Heart right ventricle (tissue), 16 donors: Measurements from ENCODE around the gene ADAM33. TPM values are rescaled to one million over a fixed set of nuclear protein-coding genes. Genes with fewer than 3 reads are reported as not detected.

Experiments used
- ATAC-seq, 8 donors: fragments of 200-7000 bp; cut with Tn5 transposase; one replicate each; pipeline ENCODE4 v1.9.1; 2020; ENCODE audit warnings: mild to moderate bottlenecking in 8 of 8, moderate library complexity in 8 of 8, moderate number of reproducible peaks in 1 of 8
- DNase-seq, 2 donors: peaks; one replicate each; pipeline ENCODE4 v3.0.0-alpha.2; 2020
- H3K27ac ChIP-seq, 10 donors: fragments of 200-600 bp; sonication (generic) in 2 of 10; one replicate each; pipeline versions ENCODE4 v1.5.0 to v1.8.0; 2020 to 2022; ENCODE audit warnings: mild to moderate bottlenecking in 3 of 10
- H3K27me3 ChIP-seq, 7 donors: fragments of 200-600 bp; one replicate each; pipeline ENCODE4 v1.8.0; 2021 to 2022; ENCODE audit warnings: mild to moderate bottlenecking in 2 of 7
- H3K36me3 ChIP-seq, 9 donors: fragments of 200-600 bp; sonication (generic) in 1 of 9; one replicate each; pipeline versions ENCODE4 v1.5.0 to v1.8.0; 2020 to 2022; ENCODE audit warnings: mild to moderate bottlenecking in 2 of 9
- H3K4me1 ChIP-seq, 9 donors: fragments of 200-600 bp; sonication (generic) in 1 of 9; one replicate each; pipeline versions ENCODE4 v1.5.0 to v1.8.0; 2020 to 2022; ENCODE audit warnings: mild to moderate bottlenecking in 4 of 9
- H3K4me3 ChIP-seq, 10 donors: fragments of 200-600 bp; sonication (generic) in 2 of 10; one replicate each; pipeline versions ENCODE4 v1.5.0 to v1.8.0; 2020 to 2022; ENCODE audit warnings: mild to moderate bottlenecking in 7 of 10, moderate library complexity in 2 of 10
- H3K9me3 ChIP-seq, 11 donors: fragments of 200-600 bp in 10 of 11; sonication (generic) in 2 of 11; one replicate each; pipeline versions ENCODE4 v1.5.0 to v1.8.0; 2013 to 2022; ENCODE audit warnings: mild to moderate bottlenecking in 2 of 11, control low read depth in 1 of 11, moderate library complexity in 1 of 11
- WGBS, 2 donors: extraction: QIAGEN DNeasy Blood & Tissue Kit; methylation state at CpG; one replicate each; pipeline ENCODE4 v1.1.7; 2013; ENCODE audit warnings: inconsistent platforms in 1 of 2; 5-methylcytosine and 5-hydroxymethylcytosine counted together
- intact Hi-C, 10 donors: fragments of 100-400 bp; cut with DNase I; formaldehyde crosslinking; loops; one replicate each; pipeline versions ENCODE4 v1.11.1 to v1.14.2; 2022
- polyA plus RNA-seq, 2 donors: library from polyadenylated mRNA; stranded (reverse); fragments of 200-250 nt; gene quantifications; one replicate each; pipeline ENCODE4 v1.2.3, GENCODE V29; 2013
- total RNA-seq, 10 donors: library from RNA; stranded (reverse); fragmentation: NEBNext Ultra II Directional in 3 of 10; extraction: Animal tissue kit (Norgen Biotek cat#: 25700) in 3 of 10; gene quantifications; one replicate each; pipeline versions ENCODE4 v1.2.1 to v1.2.4, GENCODE V29; 2021 to 2023
- TF ChIP-seq, protein P1 (sequence below), 9 donors: fragments of 200-600 bp; sonication (generic) in 2 of 9; IDR thresholded peaks; one replicate each; pipeline versions ENCODE4 v1.5.0 to v1.8.0; 2021 to 2022; ENCODE audit warnings: antibody characterized with exemption in 9 of 9, mild to moderate bottlenecking in 5 of 9, moderate library complexity in 1 of 9
- donor health status: Arrhythmogenic right ventricular cardiomyopathy.
- donor health status: ischemic (EF 13 %, LVEDD 7.1; RV severe dilation, severe dysfunction).
- donor health status: healthy with polysubstance abuse.
- donor health status: DM: no; HTN: yes; CAD: no.
- donor health status: DM: no; HTN: no; CAD: no.
- donor health status: ischemic (EF 25% LVEDD 6.9; RV normal size, moderate dysfunction).
- donor health status: ischemic (EF 25% LVEDD 5.7; RV mildly dilated, moderate dysfunction).
- donor health status: healthy.
- donor health status: DM: yes; HTN: yes; CAD: no.
- donor health status: Ischemic cardiomyopathy.
- donor health status: ischemic (EF 35%, LVEDD 5.7; RV mildly dilated, moderate dysfunction).
- donor health status: nonischemic (EF 11% LVEDD 7.7; RV severe dilation, severe dysfunction).
- donor health status: DM: yes; HTN: yes; CAD: no.
- donor health status: PGD.
- donor health status: ischemic (EF 29% LVEDD 5.4; RV normal size, mild dysfunction).
- donor health status: nonischemic (EF 23%, LVEDD 6.1; RV moderate dilation, normal function).

The ADAM33 gene
- total and polyA plus RNA-seq, 12 donors: 1.6 to 71.8 (median 4.5) TPM

DNA sequence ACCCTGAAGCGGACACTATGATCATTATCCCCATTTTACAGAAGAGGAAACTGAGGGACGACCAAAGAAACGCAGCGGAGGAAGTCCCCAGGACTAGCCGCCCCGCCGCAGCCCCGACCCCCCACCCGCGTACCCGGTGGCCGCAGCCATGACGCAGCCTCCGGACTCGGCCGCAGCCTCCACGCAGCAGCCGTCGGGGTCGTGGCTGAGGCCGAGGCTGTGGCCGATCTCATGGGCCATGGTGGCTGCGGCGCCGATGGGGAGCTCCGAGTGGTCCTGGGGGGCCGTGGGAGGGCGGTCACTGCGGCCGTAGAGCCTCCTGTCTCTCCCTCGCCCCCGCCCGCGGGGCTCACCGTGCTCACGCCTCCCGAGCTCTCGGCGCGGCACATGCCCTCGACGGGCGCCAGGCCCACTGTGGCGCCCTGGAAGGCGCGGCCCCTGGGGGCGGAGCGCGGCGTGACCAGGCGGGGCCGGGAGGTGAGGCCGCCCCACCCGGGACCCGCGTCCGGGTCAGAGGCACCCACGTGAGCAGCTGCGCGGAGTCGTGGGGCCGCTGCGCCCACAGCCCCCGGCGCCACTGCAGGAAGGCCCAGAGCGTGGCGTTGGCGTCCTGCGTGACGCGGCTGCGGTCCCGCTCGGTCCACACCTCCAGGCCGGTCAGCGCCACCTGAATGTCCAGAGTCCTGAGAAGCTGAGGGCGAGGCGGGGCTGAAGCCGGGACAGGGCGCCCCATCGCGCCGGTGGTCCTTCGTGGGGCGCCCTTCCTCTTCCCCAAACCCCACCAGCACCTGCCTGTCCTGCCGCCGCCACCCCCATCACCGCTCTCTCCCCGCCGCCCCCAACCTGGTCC, 8.4 kb downstream of the ADAM33 start:
- Histone ChIP-seq H3K27ac (no peak overlapping the region), H3K4me3 (no peak overlapping the region), H3K27me3 (peaks cover 22 to 65% (median 53%) of the 10 kb centered on the region in 7 donors), H3K4me1 (peaks cover 9 to 30% (median 22%) of the 10 kb centered on the region in 9 donors), H3K9me3 (no peaks in the 10 kb centered on the region), H3K36me3 (peaks cover 0 to 8% (median 0%) of the 10 kb centered on the region in 9 donors)
- WGBS, 2 donors: 45 to 48% methylated on average over 85 to 90 of the region's 90 CpGs
- TF ChIP-seq, protein P1, sequence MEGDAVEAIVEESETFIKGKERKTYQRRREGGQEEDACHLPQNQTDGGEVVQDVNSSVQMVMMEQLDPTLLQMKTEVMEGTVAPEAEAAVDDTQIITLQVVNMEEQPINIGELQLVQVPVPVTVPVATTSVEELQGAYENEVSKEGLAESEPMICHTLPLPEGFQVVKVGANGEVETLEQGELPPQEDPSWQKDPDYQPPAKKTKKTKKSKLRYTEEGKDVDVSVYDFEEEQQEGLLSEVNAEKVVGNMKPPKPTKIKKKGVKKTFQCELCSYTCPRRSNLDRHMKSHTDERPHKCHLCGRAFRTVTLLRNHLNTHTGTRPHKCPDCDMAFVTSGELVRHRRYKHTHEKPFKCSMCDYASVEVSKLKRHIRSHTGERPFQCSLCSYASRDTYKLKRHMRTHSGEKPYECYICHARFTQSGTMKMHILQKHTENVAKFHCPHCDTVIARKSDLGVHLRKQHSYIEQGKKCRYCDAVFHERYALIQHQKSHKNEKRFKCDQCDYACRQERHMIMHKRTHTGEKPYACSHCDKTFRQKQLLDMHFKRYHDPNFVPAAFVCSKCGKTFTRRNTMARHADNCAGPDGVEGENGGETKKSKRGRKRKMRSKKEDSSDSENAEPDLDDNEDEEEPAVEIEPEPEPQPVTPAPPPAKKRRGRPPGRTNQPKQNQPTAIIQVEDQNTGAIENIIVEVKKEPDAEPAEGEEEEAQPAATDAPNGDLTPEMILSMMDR (IDR thresholded peaks at IDR 0.05): no peak
- no peak for DNase-seq
- intact Hi-C loops: loop anchor here in 7 of 10 donors (10.0 kb wide), 4 partner anchors 81 to 411 kb away; no protein-coding TSS in a partner anchor
- no peak for ATAC-seq

DNA sequence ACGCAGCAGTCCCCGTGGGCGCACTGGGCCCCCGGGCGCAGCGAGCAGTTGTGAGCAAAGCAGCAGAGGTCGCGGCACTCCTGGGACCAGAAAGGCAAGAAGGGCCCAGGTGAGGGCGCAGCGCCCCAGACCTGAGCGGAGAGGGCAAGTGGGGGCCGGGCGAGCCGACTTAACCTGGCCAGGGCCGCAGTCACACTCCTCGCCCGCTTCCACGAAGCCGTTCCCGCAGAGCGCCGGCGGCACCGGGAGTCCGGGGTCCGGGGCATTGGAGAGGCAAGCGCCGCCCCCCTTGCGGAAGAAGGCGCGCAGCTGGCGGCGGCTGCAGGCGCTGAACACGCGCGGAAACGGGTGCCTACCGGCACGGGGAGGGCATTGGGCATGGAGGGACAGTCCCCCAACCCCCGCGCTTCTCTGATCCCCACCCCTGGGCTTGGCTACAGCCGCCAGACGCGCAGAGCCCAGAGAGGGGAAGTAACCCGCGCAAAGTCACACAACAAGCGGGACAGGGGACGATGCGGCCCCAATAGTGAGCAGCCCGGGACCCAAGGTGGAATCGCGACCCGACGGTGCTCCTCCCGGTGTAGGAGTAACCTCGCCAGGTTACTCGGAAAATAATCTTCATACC, 9.2 kb downstream of the ADAM33 start:
- H3K36me3 ChIP-seq: peaks cover 0 to 8% (median 0%) of the 10 kb centered on the region in 9 donors
- peaks cover 6 to 23% (median 16%) of the 10 kb centered on the region in 9 donors for H3K4me1 ChIP-seq
- no peaks in the 10 kb centered on the region for H3K9me3 ChIP-seq
- DNase-seq (no peak), ATAC-seq (no peak)
- no peak overlapping the region for H3K27ac ChIP-seq
- H3K4me3 ChIP-seq: peak overlapping the region in 6 of 10 donors; percentile 11 to 20 (median 13)
- TF ChIP-seq, protein P1 (IDR thresholded peaks at IDR 0.05): no peak
- WGBS, 2 donors: 19 to 23% methylated on average over 58 of the region's 58 CpGs
- intact Hi-C loops: loop anchor here in 7 of 10 donors (10.0 kb wide), 4 partner anchors 82 to 412 kb away; no protein-coding TSS in a partner anchor
- H3K27me3 ChIP-seq: peaks cover 22 to 65% (median 53%) of the 10 kb centered on the region in 7 donors

DNA sequence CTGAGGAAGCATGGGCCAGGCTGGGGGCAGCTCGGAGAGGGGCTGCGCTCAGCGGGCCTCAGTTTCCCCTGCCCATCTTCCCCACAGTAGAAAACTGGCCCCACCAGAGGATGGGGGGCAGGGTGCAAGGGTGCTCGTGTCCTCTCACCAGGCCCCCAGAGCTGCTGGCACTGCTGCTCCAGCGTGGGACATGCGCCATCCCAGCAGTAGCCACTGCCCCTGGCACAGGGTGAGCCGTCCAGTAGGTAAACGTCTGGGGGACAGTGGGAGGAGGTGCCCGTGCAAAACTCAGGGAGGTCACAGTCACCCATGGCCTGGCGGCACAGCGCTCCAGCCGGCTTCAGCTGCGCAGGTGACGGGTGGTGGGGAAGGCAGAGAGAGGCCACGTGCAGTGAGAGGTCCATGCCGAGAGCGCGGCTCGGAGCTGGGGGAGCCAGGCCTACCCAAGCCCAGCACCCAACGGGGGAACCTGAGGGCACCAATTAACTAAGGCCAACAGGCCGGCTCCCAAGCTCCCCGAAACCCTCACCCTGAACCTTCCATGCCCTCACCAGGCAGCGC, 9.7 kb downstream of the ADAM33 start:
- WGBS, 2 donors: 49% methylated on average over 23 of the region's 23 CpGs
- no peak for DNase-seq
- TF ChIP-seq, protein P1 (IDR thresholded peaks at IDR 0.05): no peak

DNA sequence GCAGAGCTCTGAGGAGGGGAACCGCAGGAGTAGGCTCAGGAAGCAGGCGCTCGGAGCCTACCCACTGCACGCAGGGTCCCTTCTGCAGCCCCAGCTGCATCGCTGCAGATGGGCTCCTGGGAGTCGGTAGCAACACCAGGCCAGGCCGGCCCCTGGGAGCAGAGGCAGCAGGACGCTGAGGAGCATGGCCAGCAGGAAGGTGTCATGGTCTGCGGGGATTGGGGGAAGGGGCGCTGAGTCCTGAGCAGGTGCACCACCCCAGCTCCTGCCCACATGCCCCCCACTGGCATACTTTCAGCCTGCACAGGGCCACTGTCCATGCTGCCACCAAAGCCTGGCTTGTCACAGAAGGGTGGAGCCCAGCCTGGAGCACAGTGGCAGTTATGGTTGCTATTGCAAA, 10.9 kb downstream of the ADAM33 start:
- TF ChIP-seq, protein P1 (IDR thresholded peaks at IDR 0.05): no peak
- Histone ChIP-seq H3K9me3 (no peaks in the 10 kb centered on the region), H3K27ac (no peak overlapping the region), H3K4me3 (no peak overlapping the region), H3K27me3 (peaks cover 22 to 59% (median 52%) of the 10 kb centered on the region in 7 donors), H3K4me1 (peaks cover 0 to 13% (median 6%) of the 10 kb centered on the region in 9 donors), H3K36me3 (peaks cover 0 to 8% (median 0%) of the 10 kb centered on the region in 9 donors)
- intact Hi-C loops: loop anchor here in 7 of 10 donors (10.0 kb wide), 4 partner anchors 84 to 414 kb away; no protein-coding TSS in a partner anchor
- WGBS, 2 donors: 81 to 84% methylated on average over 10 of the region's 10 CpGs
- DNase-seq: no peak
- no peak for ATAC-seq

More for the DNA sequence above, 9.7 kb downstream of the ADAM33 start:
- peaks cover 4 to 17% (median 10%) of the 10 kb centered on the region in 9 donors for H3K4me1 ChIP-seq
- H3K9me3 ChIP-seq: no peaks in the 10 kb centered on the region
- no peak for ATAC-seq
- H3K4me3 ChIP-seq: peak overlapping the region in 2 of 10 donors; percentile 11 to 12
- no peak overlapping the region for H3K27ac ChIP-seq
- H3K36me3 ChIP-seq: peaks cover 0 to 8% (median 0%) of the 10 kb centered on the region in 9 donors
- intact Hi-C loops: loop anchor here in 7 of 10 donors (10.0 kb wide), 4 partner anchors 83 to 413 kb away; no protein-coding TSS in a partner anchor
- peaks cover 22 to 65% (median 53%) of the 10 kb centered on the region in 7 donors for H3K27me3 ChIP-seq
